Inflammatory macrophage treated with lipopolysaccharide for 1 hour (primary cell): ENCODE results near the gene HINT2.

Experiments
- DNase-seq, 2 donors: peaks; one replicate each; pipeline ENCODE4 v3.0.0-alpha.2; 2020 to 2022

Gene HINT2

DNA sequence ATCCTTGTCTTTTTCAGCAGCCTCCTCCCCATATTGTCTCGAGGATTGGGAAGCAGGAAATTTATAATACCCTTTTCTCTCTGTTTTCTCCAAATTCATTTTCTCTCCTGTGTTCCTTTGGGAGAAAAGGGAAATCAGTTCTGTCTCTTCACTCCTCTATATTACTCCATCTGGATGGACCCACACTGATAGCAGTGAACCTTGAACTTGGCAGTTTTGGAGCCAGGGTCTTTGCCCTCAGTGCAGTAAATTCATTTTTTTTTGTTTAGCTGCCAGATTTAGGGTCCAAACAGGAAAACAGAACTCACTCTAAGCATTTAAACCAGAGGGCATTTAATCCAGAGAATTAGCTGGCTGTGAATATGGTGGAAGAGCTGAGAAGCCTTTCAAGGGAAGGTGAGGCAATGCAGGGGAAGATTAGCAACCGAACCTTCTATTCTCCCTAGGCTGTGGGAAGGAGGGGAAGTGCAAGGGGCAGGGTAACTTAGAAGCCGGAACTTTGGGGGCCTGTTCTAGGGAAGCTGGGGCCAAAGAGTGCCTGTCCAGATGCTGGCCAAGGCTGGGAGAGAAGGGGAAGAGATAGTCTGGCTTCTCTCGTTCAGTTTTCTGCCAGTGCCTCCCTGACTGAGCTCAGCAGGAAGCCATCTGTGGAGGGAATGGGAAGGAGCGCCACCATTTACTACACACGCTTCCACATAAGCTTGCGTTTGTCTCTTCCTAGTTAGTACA lies 39.8 kb downstream of the HINT2 start:
- peak; percentile 55 to 56 for DNase-seq

DNA sequence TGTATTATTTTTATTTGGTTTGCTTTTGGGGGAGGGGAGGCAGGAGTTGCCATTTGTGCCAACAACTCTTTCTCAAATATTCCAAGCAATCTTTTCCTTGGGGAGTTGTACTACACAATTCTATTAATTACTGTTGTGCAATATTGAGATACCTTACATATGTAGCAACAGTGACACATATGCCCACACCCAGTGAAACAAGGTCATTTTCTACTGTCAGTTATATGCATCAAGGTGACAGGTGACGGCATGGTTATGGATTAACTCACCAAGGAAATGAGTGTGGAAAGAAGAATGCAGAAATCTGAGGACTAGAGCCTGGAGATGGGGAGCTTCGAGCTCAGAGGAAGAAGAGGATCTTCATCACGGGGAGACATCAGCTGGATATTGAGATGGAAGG lies 42.9 kb downstream of the HINT2 start:
- DNase-seq = no peak

- DNase-seq = no peak
These were observed 43.3 kb downstream of the HINT2 start for GRCh38 chr9:35771534-35771933.

DNA sequence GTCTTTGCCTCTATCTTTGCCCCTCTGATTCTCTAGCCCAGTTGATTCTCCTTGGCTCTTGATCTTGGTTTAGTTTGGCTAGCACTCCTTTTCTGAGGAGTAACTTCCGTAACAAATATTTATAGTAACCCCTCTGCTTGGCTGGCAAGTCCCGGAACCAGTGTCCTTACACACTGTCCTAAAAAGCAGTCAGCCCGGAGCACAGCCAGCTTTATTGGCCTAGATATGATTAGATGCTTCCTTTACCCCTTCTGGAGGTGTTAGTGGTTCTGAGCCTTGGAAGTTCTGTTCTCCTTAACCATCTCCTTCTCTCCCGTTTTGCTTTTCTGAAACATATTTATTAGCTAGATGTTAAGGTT lies 43.8 kb downstream of the HINT2 start:
- DNase-seq = no peak

DNA sequence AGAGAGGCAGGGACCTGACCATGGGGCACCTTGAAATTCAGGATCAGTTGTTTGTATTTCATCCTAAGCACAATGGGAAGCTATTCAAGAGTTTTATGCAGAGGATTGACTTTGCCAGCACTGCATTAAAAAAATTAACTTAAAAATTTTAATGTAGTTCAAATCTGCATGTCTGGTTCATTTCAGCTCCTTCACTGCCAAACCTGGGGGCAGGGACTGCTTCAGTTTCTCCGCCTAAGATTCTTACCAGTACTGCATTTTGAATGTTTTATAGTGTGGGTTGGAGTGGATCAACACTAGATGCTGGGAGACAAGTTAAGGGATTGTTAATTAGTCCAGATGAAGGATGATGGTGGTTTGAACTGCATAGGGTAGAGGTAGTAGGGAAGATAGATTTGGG lies 45.1 kb downstream of the HINT2 start:
- no peak for DNase-seq

GRCh38 chr9:35767458-35767857 lies 47.4 kb downstream of the HINT2 start:
- no peak for DNase-seq

DNA sequence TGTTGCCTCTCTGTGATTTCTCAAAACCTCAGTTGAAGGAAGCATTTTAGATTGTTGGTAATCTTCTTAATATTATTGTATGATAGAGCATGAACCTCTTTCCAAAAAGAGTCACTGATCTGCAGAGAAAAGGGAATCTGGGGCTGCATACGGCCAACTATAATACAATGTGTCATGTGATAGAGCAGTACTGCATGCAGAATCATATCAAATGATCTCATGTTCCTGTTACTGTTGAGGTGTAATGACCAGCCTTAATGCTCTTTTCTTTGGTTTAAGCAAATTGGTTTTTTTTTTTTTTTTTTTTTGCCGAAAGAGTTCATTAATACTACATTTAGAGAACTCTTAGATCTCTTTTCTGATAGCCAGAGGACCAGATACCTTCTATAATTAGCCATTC lies 47.8 kb downstream of the HINT2 start:
- no peak for DNase-seq

- DNase-seq = no peak
These were observed 51.0 kb downstream of the HINT2 start for GRCh38 chr9:35763803-35764202.

GRCh38 chr9:35763181-35763580 lies 51.7 kb downstream of the HINT2 start:
- DNase-seq = no peak
